C4-2B (cell line): ENCODE measurements around the gene LKAAEAR1.

Experiments used
- ZFX ChIP-seq: fragments of 450-650 bp; IDR thresholded peaks from 2 replicates; pipeline ENCODE4 v1.6.1; 2017
- TF ChIP-seq, protein P1 (sequence below): fragments of 450-650 bp; conservative IDR thresholded peaks from 2 replicates; pipeline ENCODE4 v1.5.1; 2017; ENCODE audit warnings: mild to moderate bottlenecking

- TF ChIP-seq, protein P1, sequence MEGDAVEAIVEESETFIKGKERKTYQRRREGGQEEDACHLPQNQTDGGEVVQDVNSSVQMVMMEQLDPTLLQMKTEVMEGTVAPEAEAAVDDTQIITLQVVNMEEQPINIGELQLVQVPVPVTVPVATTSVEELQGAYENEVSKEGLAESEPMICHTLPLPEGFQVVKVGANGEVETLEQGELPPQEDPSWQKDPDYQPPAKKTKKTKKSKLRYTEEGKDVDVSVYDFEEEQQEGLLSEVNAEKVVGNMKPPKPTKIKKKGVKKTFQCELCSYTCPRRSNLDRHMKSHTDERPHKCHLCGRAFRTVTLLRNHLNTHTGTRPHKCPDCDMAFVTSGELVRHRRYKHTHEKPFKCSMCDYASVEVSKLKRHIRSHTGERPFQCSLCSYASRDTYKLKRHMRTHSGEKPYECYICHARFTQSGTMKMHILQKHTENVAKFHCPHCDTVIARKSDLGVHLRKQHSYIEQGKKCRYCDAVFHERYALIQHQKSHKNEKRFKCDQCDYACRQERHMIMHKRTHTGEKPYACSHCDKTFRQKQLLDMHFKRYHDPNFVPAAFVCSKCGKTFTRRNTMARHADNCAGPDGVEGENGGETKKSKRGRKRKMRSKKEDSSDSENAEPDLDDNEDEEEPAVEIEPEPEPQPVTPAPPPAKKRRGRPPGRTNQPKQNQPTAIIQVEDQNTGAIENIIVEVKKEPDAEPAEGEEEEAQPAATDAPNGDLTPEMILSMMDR = no peak
- no peak for TF ChIP-seq ZFX
These were observed 12.3 kb upstream of the LKAAEAR1 start for GRCh38 chr20:64096535-64096934.
